ENCODE data around the gene DPY19L1. TPM values are rescaled to one million over a fixed set of nuclear protein-coding genes. Genes with fewer than 3 reads are reported as not detected.
"Not testable (repeated sequence)": the region's sequence is repeated elsewhere in the genome, so short reads cannot be mapped to it uniquely, and the experiment has no call there.

The DPY19L1 gene
- total RNA-seq, 2 donors from 2014 or later, result 22.0 to 24.3 TPM

DNA sequence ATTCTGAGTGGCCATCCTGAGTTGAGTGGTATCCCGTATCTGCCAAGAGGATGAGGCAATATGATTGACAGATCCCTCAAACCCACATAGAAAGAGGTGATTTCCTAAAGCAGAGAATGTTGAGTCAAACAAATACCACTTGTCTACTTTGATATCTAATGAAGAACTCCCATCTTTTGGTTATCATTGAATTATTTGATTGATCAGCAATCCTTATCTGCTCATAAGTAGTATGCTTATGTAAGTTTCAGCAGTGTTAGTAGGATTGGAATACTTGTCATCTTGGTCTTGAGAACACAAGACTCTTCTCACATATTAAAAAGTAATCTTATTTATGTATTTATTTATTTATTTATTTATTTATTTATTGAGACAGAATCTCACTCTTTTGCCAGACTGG, 147.3 kb downstream of the DPY19L1 start:
- ATAC-seq, result no peak
- intact Hi-C loops (cut with DNase I, micrococcal nuclease), result no loop called here
- DNase-seq, result no peak

DNA sequence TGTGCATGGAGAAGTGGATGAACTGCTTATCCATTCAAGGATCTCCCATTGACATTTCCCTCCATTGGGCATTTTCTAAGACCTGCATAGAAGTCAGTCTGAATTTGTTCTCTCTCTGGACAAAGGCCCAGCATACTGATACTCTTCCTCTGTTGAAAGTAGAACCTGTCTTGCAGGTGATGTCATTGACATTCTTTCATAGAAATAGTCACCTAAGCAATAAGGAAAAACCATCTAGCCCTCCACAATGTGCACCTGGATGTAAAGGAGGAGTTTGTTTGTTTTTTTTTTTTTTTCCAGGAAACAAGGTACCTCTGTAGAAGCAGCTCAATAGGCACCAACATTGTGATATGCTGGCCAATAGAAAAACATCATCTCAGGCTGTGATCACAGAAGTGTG, 150.4 kb downstream of the DPY19L1 start:
- DNase-seq (no peak), ATAC-seq (peak; percentile 72)
- intact Hi-C loops (cut with DNase I, micrococcal nuclease), result no loop called here

DNA sequence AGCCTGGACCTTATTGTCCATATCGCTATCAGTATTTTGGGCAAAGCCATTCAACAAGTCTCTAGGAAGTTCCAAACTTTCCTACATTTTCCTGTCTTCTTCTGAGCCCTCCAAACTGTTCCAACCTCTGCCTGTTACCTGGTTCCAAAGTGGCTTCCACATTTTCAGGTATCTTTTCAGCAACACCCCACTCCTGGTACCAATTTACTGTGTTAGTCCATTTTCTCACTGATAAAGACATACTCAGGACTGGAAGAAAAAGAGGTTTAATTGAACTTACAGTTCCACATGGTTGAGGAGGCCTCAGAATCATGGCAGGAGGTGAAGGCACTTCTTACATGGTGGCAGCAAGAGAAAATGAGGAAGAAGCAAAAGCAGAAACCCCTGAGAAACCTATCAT, 153.4 kb downstream of the DPY19L1 start:
- ATAC-seq; intact Hi-C loops (cut with DNase I, micrococcal nuclease); DNase-seq: not testable (repeated sequence)

DNA sequence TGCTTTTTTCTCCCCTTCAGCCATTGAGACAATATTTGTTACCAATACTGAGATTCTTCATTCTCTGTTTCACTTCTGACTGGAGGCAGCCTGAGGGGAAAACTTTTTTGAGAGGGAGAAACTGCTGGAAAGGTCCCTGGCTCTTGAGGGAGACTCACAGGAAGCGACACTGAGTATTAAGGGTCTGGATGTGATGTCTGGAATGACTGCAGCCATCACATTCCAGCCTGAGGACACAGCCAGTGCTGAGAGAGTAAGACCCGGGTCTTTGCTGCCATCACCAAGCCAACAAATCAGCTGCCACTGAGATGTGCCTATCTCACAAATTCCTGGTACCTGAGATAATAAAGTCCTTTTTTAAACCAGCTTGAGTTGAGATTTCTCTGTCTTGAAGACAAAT, 157.4 kb downstream of the DPY19L1 start:
- intact Hi-C loops (cut with DNase I, micrococcal nuclease), result no loop called here
- DNase-seq (no peak), ATAC-seq (no peak)

DNA sequence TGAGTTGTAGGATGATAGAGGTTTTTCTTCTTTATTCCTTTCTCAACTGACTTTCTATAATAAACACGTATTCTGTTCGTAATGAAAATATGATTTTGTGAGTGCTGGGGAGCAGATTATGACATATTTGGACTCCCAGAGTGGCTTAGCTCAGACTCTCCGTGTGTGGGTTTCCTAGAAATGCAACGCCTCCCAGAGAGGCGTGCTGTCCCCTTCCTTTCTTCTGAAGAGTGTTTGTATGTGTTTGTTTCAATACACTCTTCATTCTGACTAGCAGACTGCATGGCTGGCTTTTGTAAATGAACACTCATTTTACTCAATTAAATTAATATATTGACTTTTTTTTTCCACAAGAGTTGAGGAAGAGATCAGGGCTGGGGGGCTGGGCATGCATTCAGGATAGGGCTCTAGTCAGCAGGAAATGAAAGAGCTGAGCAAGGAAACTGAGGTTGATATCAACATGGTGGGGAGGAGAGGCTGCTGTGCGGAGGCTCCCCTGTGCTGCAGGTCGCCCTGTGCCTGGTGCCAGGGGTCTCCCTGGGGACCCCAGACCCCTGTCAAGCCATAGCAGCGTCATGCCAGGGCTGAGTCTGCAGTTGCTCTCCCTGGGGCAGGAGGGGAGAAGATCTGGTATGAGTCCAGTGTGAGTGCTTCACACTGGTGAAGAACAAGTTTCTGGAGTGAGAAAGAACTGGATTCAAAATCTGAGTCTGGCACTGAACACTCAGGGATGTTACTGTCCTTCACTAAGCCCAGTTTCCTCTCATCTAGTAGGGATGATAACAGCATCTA, 158.1 kb downstream of the DPY19L1 start:
- ATAC-seq; intact Hi-C loops (cut with DNase I, micrococcal nuclease); DNase-seq: not testable (repeated sequence)

Small RNA genes lying within 50 kb of the gene (microRNA-seq; reads per million reads assigned to microRNA genes)
- gene MIR548N, result 0 reads per million in 2 donors

Other genes starting within 250 kb of the DPY19L1 start
- under 1 TPM; 0.15 to 0.47 TPM for gene TBX20, start 216.6 kb upstream of the DPY19L1 start, total RNA-seq